ENCODE measurements around the gene FBRSL1. TPM values are rescaled to one million over a fixed set of nuclear protein-coding genes. Genes with fewer than 3 reads are reported as not detected.
"Not testable (repeated sequence)": the region's sequence is repeated elsewhere in the genome, so short reads cannot be mapped to it uniquely, and the experiment has no call there.

The FBRSL1 gene
- total RNA-seq, 2 experiments from 2014 or later, result 36.7 to 47.0 TPM

DNA sequence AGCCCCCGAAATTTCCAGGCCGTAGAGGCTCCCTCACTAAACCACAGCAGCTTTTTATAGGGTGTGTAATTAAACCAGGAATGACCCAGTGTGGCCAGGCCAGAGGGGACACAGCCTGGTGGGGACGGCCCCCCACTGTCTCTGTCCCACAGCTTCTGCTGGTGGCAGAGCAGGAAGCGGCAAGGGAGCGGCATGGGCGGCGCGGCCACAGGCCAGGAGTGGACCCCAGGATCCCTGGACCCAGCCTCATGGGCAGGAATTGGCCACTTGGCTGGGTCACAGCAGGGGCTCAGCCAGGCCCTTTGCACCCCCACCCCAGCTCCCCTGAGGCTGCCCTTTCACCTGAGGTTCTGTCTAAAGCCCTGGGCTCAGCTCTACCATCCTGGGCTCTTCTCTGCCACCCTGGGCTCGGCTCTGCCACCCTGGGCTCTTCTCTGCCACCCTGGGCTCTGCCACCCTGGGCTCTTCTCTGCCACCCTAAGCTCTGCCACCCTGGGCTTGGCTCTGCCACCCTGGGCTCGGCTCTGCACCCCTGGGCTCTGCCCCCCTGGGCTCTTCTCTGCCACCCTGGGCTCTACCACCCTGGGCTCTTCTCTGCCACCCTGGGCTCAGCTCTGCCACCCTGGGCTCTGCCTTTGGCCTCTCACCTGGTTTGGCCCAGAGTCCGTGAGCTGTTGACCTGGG lies 39.3 kb downstream of the FBRSL1 start:
- DNase-seq, result no peak
- ChIA-PET CTCF (no interaction called here), POLR2A (no interaction called here)
- no peak overlapping the region for H3K4me3 Mint-ChIP-seq
- peaks cover 3% of the 10 kb centered on the region for H3K9me3 Mint-ChIP-seq
- H3K27me3 Mint-ChIP-seq, result no peaks in the 10 kb centered on the region
- H3K4me1 Mint-ChIP-seq, result no peaks in the 10 kb centered on the region
- H3K36me3 Mint-ChIP-seq (ENCODE audit: low read depth), result no peaks in the 10 kb centered on the region
- H3K27ac Mint-ChIP-seq, result no peak overlapping the region

- Mint-ChIP-seq H3K4me1 (no peaks in the 10 kb centered on the region), H3K4me3 (no peak overlapping the region), H3K36me3 (ENCODE audit: low read depth) (no peaks in the 10 kb centered on the region), H3K27me3 (no peaks in the 10 kb centered on the region), H3K9me3 (peaks cover 3% of the 10 kb centered on the region), H3K27ac (no peak overlapping the region)
- ChIA-PET POLR2A (no interaction called here), CTCF (no interaction called here)
- DNase-seq, result no peak
Measured at GRCh38 chr12:132529906-132530305, 40.0 kb downstream of the FBRSL1 start.

GRCh38 chr12:132530447-132530846 lies 40.5 kb downstream of the FBRSL1 start:
- Mint-ChIP-seq H3K36me3 (ENCODE audit: low read depth) (no peaks in the 10 kb centered on the region), H3K27me3 (no peaks in the 10 kb centered on the region), H3K27ac (no peak overlapping the region), H3K4me3 (no peak overlapping the region), H3K9me3 (peaks cover 6% of the 10 kb centered on the region), H3K4me1 (no peaks in the 10 kb centered on the region)
- no peak for DNase-seq
- POLR2A ChIA-PET, result no interaction called here
- CTCF ChIA-PET, result no interaction called here

GRCh38 chr12:132530851-132531250 lies 40.9 kb downstream of the FBRSL1 start:
- ChIA-PET POLR2A (no interaction called here), CTCF (no interaction called here)
- DNase-seq, result no peak
- Mint-ChIP-seq H3K36me3 (ENCODE audit: low read depth) (peaks cover under 1% of the 10 kb centered on the region), H3K27ac (no peak overlapping the region), H3K4me1 (no peaks in the 10 kb centered on the region), H3K4me3 (no peak overlapping the region), H3K27me3 (no peaks in the 10 kb centered on the region), H3K9me3 (peaks cover 10% of the 10 kb centered on the region)

GRCh38 chr12:132532711-132533583 lies 43.0 kb downstream of the FBRSL1 start:
- H3K27ac Mint-ChIP-seq; POLR2A ChIA-PET; DNase-seq; H3K27me3 Mint-ChIP-seq; CTCF ChIA-PET; H3K4me3 Mint-ChIP-seq; H3K4me1 Mint-ChIP-seq; H3K36me3 Mint-ChIP-seq (ENCODE audit: low read depth): not testable (repeated sequence)
- H3K9me3 Mint-ChIP-seq, result peaks cover 21% of the 10 kb centered on the region

DNA sequence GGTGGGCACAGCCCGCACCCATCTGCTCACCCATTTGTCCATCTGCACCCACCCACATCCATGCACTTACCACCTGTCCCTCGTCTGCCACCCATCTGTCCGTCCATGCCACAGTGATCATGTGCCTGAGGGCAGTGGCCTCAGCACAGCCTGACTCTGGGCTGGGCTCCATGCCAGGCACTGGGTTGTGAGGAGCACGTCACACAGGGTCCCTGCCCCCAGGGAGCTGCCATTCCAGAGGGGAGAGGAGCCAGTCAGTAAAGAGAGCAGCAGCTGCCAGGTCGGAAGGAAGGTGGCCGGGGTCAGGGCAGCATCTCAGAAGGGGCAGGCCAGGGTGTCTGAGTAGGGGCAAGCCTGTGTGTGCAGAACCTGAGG lies 43.6 kb downstream of the FBRSL1 start:
- POLR2A ChIA-PET, result no interaction called here
- no peaks in the 10 kb centered on the region for H3K4me1 Mint-ChIP-seq
- H3K36me3 Mint-ChIP-seq (ENCODE audit: low read depth), result peaks cover 7% of the 10 kb centered on the region
- CTCF ChIA-PET, result no interaction called here
- DNase-seq, result no peak
- no peak overlapping the region for H3K4me3 Mint-ChIP-seq
- H3K27me3 Mint-ChIP-seq, result no peaks in the 10 kb centered on the region
- H3K27ac Mint-ChIP-seq, result no peak overlapping the region
- H3K9me3 Mint-ChIP-seq, result peaks cover 21% of the 10 kb centered on the region

GRCh38 chr12:132534076-132534475 lies 44.1 kb downstream of the FBRSL1 start:
- ChIA-PET CTCF (no interaction called here), POLR2A (no interaction called here)
- Mint-ChIP-seq H3K36me3 (ENCODE audit: low read depth) (peaks cover 7% of the 10 kb centered on the region), H3K4me3 (no peak overlapping the region), H3K27me3 (no peaks in the 10 kb centered on the region), H3K27ac (no peak overlapping the region), H3K9me3 (peaks cover 21% of the 10 kb centered on the region), H3K4me1 (no peaks in the 10 kb centered on the region)
- DNase-seq, result no peak

GRCh38 chr12:132535019-132535418 lies 45.1 kb downstream of the FBRSL1 start:
- no peak overlapping the region for H3K27ac Mint-ChIP-seq
- peaks cover 21% of the 10 kb centered on the region for H3K9me3 Mint-ChIP-seq
- H3K36me3 Mint-ChIP-seq (ENCODE audit: low read depth), result peaks cover 7% of the 10 kb centered on the region
- no peaks in the 10 kb centered on the region for H3K4me1 Mint-ChIP-seq
- H3K4me3 Mint-ChIP-seq, result no peak overlapping the region
- no peak for DNase-seq
- ChIA-PET POLR2A (no interaction called here), CTCF (no interaction called here)
- no peaks in the 10 kb centered on the region for H3K27me3 Mint-ChIP-seq

- CTCF ChIA-PET, result no interaction called here
- H3K36me3 Mint-ChIP-seq (ENCODE audit: low read depth), result peaks cover 7% of the 10 kb centered on the region
- H3K4me3 Mint-ChIP-seq, result no peak overlapping the region
- no peaks in the 10 kb centered on the region for H3K4me1 Mint-ChIP-seq
- no peak for DNase-seq
- H3K27ac Mint-ChIP-seq, result no peak overlapping the region
- no peaks in the 10 kb centered on the region for H3K27me3 Mint-ChIP-seq
- peaks cover 21% of the 10 kb centered on the region for H3K9me3 Mint-ChIP-seq
- POLR2A ChIA-PET, result no interaction called here
Measured at GRCh38 chr12:132536102-132536876, 46.3 kb downstream of the FBRSL1 start.

DNA sequence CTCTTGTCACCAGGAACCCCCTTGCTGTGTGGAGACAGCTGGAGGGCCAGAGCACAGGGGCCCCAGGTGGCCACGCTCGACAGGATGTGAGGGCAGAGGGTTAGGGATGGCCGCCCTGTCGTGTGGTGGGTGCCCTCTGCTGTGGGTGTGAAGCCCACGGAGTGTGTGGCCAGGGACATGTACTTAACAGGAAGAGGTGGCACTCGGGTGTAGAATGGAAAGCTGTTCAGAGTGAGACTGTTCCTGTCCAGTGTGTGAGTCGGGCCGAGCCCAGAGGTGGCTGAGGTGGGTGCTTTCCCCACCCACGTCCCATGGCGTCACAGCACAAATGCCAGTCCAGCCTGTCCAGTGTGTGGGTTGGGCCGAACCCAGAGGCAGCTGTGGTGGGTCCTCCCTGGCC lies 47.1 kb downstream of the FBRSL1 start:
- CTCF ChIA-PET, result no interaction called here
- Mint-ChIP-seq H3K27ac (no peak overlapping the region), H3K27me3 (no peaks in the 10 kb centered on the region), H3K36me3 (ENCODE audit: low read depth) (peaks cover 7% of the 10 kb centered on the region), H3K4me1 (no peaks in the 10 kb centered on the region), H3K4me3 (no peak overlapping the region), H3K9me3 (peaks cover 21% of the 10 kb centered on the region)
- POLR2A ChIA-PET, result no interaction called here
- DNase-seq, result no peak

GRCh38 chr12:132537836-132538662 lies 48.1 kb downstream of the FBRSL1 start:
- POLR2A ChIA-PET, result no interaction called here
- CTCF ChIA-PET, result no interaction called here
- H3K27ac Mint-ChIP-seq, result no peak overlapping the region
- no peaks in the 10 kb centered on the region for H3K27me3 Mint-ChIP-seq
- H3K4me1 Mint-ChIP-seq, result no peaks in the 10 kb centered on the region
- no peak overlapping the region for H3K4me3 Mint-ChIP-seq
- no peak for DNase-seq
- H3K9me3 Mint-ChIP-seq, result peaks cover 21% of the 10 kb centered on the region
- H3K36me3 Mint-ChIP-seq (ENCODE audit: low read depth), result peaks cover 7% of the 10 kb centered on the region

DNA sequence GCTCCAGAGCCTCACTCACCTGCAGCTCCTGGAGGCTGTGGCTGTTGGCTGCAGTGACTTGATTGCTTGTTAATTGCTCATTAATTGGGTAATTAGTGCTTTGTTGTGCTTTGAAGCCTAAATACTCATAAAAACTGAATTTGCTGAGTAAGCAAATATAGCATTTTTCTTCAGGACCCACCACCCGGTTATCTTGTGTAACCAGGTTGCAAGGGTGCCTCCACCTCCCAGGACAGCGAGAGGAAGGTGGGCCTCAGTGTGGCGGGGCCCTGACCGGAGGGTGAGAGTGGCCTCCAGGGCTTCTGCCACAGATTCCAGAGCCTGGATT lies 48.7 kb downstream of the FBRSL1 start:
- CTCF ChIA-PET, result no interaction called here
- Mint-ChIP-seq H3K9me3 (peaks cover 18% of the 10 kb centered on the region), H3K4me1 (no peaks in the 10 kb centered on the region), H3K36me3 (ENCODE audit: low read depth) (peaks cover 7% of the 10 kb centered on the region), H3K27me3 (no peaks in the 10 kb centered on the region), H3K27ac (no peak overlapping the region), H3K4me3 (no peak overlapping the region)
- DNase-seq, result no peak
- POLR2A ChIA-PET, result no interaction called here

Measured in activated CD4-positive, alpha-beta memory T cell treated with anti-CD3 and anti-CD28 coated beads, Interleukin-2, amount 10 ng/mL, durations not matched to agents 7 days and 5 days (primary cell).